Stimulated activated CD8-positive, alpha-beta memory T cell treated with anti-CD3 and anti-CD28 coated beads, Interleukin-7, amount 100 ng/mL, for 48 hours (primary cell): Measurements from ENCODE around the gene TPTE.
"Not testable (repeated sequence)": the region's sequence is repeated elsewhere in the genome, so short reads cannot be mapped to it uniquely, and the experiment has no call there.

Experiments
- DNase-seq, 2 donors: peaks; one replicate each; pipeline ENCODE4 v3.0.0-alpha.2; 2020; ENCODE audit warnings: low read depth in 1 of 2; ENCODE audit errors: extremely low read depth in 1 of 2

The TPTE gene

GRCh38 chr21:10521091-10521598 lies at the start of gene TPTE:
TPTE (plus strand) TSS chr21:10521583; CDS start chr21:10538724, 17,141 bp downstream.
- no peak for DNase-seq

GRCh38 chr21:10471999-10472398 lies 49.4 kb upstream of the TPTE start:
- DNase-seq, result not testable (repeated sequence)

- DNase-seq, result not testable (repeated sequence)
These were observed 43.6 kb upstream of the TPTE start for GRCh38 chr21:10477794-10478193.

- not testable (repeated sequence) for DNase-seq
These were observed 41.5 kb upstream of the TPTE start for GRCh38 chr21:10479875-10480274.

- not testable (repeated sequence) for DNase-seq
These were observed 36.5 kb upstream of the TPTE start for GRCh38 chr21:10484864-10485263.

GRCh38 chr21:10490453-10490852 lies 30.9 kb upstream of the TPTE start:
- not testable (repeated sequence) for DNase-seq

GRCh38 chr21:10511116-10511515 lies 10.3 kb upstream of the TPTE start:
- no peak for DNase-seq

- not testable (repeated sequence) for DNase-seq
These were observed 4.5 kb upstream of the TPTE start for GRCh38 chr21:10516889-10517288.

- not testable (repeated sequence) for DNase-seq
These were observed 3.5 kb upstream of the TPTE start for GRCh38 chr21:10517904-10518303.

- not testable (repeated sequence) for DNase-seq
These were observed 585 bp downstream of the TPTE start for GRCh38 chr21:10521835-10522500.

GRCh38 chr21:10539956-10540355 lies 18.6 kb downstream of the TPTE start:
- DNase-seq, result no peak

GRCh38 chr21:10544376-10544775 lies 23.0 kb downstream of the TPTE start:
- DNase-seq, result not testable (repeated sequence)

- DNase-seq, result not testable (repeated sequence)
These were observed 26.5 kb downstream of the TPTE start for GRCh38 chr21:10547868-10548267.

- DNase-seq, result not testable (repeated sequence)
These were observed 27.1 kb downstream of the TPTE start for GRCh38 chr21:10548331-10548954.

GRCh38 chr21:10570803-10571202 lies 49.4 kb downstream of the TPTE start:
- DNase-seq, result not testable (repeated sequence)

GRCh38 chr21:10574531-10575310 lies 53.3 kb downstream of the TPTE start:
- not testable (repeated sequence) for DNase-seq

- DNase-seq, result no peak
These were observed 53.9 kb downstream of the TPTE start for GRCh38 chr21:10575311-10575667.

GRCh38 chr21:10578910-10579309 lies 57.5 kb downstream of the TPTE start:
- DNase-seq, result not testable (repeated sequence)

- DNase-seq, result not testable (repeated sequence)
These were observed 67.7 kb downstream of the TPTE start for GRCh38 chr21:10589115-10589514.

- not testable (repeated sequence) for DNase-seq
These were observed 85.7 kb downstream of the TPTE start for GRCh38 chr21:10607074-10607473.

- DNase-seq, result not testable (repeated sequence)
These were observed 92.9 kb downstream of the TPTE start for GRCh38 chr21:10614285-10614684.
